Endometrial microvascular endothelial cells (primary cell): ENCODE results near the gene CCZ1. TPM values are rescaled to one million over a fixed set of nuclear protein-coding genes. Genes with fewer than 3 reads are reported as not detected.

Experiments
- total RNA-seq: library from RNA; depleted of rRNA; stranded (reverse); fragments of >200 nt; gene quantifications from one replicate; pipeline ENCODE4 v1.2.3, GENCODE V29; 2015; ENCODE audit errors: inconsistent ontology term

Gene CCZ1
- total RNA-seq, 1 donor from 2014 or later = 76.4 TPM

Other genes starting within 250 kb of the CCZ1 start
- gene RNF216, start 117.1 kb upstream of the CCZ1 start, total RNA-seq = 23.3 TPM
- gene OCM, start 17.9 kb upstream of the CCZ1 start, total RNA-seq = not detected
- gene RSPH10B, start 72.0 kb downstream of the CCZ1 start, total RNA-seq = not detected
- gene PMS2, start 110.3 kb downstream of the CCZ1 start, total RNA-seq = 15.7 TPM
- 87.2 TPM for gene AIMP2, start 110.5 kb downstream of the CCZ1 start, total RNA-seq
- not detected for gene ANKRD61, start 132.6 kb downstream of the CCZ1 start, total RNA-seq
- gene EIF2AK1, start 160.4 kb downstream of the CCZ1 start, total RNA-seq = 207 TPM
- gene USP42, start 206.2 kb downstream of the CCZ1 start, total RNA-seq = 5.8 TPM